Ishikawa (cell line): ENCODE measurements around the gene PFN2.

ENCODE experiments used
- CEBPB ChIP-seq: IDR thresholded peaks from 2 replicates; pipeline ENCODE4 v1.6.1; 2012
- CREB1 ChIP-seq: IDR thresholded peaks from 2 replicates; pipeline ENCODE4 v1.6.1; 2012; ENCODE audit warnings: low read depth
- EGR1 ChIP-seq: IDR thresholded peaks from 2 replicates; pipeline ENCODE4 v1.6.1; 2012
- EP300 ChIP-seq: IDR thresholded peaks from 2 replicates; pipeline ENCODE4 v1.6.1; 2012; ENCODE audit warnings: borderline replicate concordance
- FOXM1 ChIP-seq: IDR thresholded peaks from 2 replicates; pipeline ENCODE4 v1.6.1; 2012; ENCODE audit warnings: low read depth, borderline replicate concordance
- MAX ChIP-seq: IDR thresholded peaks from 2 replicates; pipeline ENCODE4 v1.6.1; 2012
- NFIC ChIP-seq: IDR thresholded peaks from 2 replicates; pipeline ENCODE4 v1.6.1; 2012
- RAD21 ChIP-seq: IDR thresholded peaks from 2 replicates; pipeline ENCODE4 v1.6.1; 2012; ENCODE audit warnings: low read depth
- REST ChIP-seq: IDR thresholded peaks from 2 replicates; pipeline ENCODE4 v1.6.1; 2012; ENCODE audit warnings: low read depth, mild to moderate bottlenecking
- TAF1 ChIP-seq: IDR thresholded peaks from 2 replicates; pipeline ENCODE4 v1.6.1; 2012; ENCODE audit warnings: low read depth, mild to moderate bottlenecking
- TCF12 ChIP-seq: IDR thresholded peaks from 2 replicates; pipeline ENCODE4 v1.6.1; 2012; ENCODE audit warnings: low read depth
- TEAD4 ChIP-seq: IDR thresholded peaks from 2 replicates; pipeline ENCODE4 v1.6.1; 2012
- USF1 ChIP-seq: IDR thresholded peaks from 2 replicates; pipeline ENCODE4 v1.6.1; 2012
- YY1 ChIP-seq: IDR thresholded peaks from 2 replicates; pipeline ENCODE4 v1.6.1; 2012; ENCODE audit warnings: low read depth
- ZBTB7A ChIP-seq: IDR thresholded peaks from 2 replicates; pipeline ENCODE4 v1.6.1; 2012; ENCODE audit warnings: low read depth

The PFN2 gene

GRCh38 chr3:149955449-149955848, 15.2 kb downstream of the PFN2 start:
- TF ChIP-seq TAF1: no peak
- no peak for TF ChIP-seq YY1
- TF ChIP-seq EP300: no peak
- no peak for TF ChIP-seq REST
- no peak for TF ChIP-seq MAX
- no peak for TF ChIP-seq ZBTB7A
- TF ChIP-seq CREB1: no peak
- no peak for TF ChIP-seq USF1
- TF ChIP-seq CEBPB: no peak
- TF ChIP-seq RAD21: no peak
- no peak for TF ChIP-seq EGR1
- no peak for TF ChIP-seq NFIC
- TF ChIP-seq TCF12: no peak
- TF ChIP-seq FOXM1: no peak
- no peak for TF ChIP-seq TEAD4

- TF ChIP-seq RAD21: no peak
- no peak for TF ChIP-seq TCF12
- no peak for TF ChIP-seq NFIC
- no peak for TF ChIP-seq ZBTB7A
- TF ChIP-seq USF1: no peak
- TF ChIP-seq EP300: no peak
- TF ChIP-seq CEBPB: no peak
- no peak for TF ChIP-seq CREB1
- no peak for TF ChIP-seq FOXM1
- no peak for TF ChIP-seq TEAD4
- TF ChIP-seq REST: no peak
- no peak for TF ChIP-seq YY1
- TF ChIP-seq MAX: no peak
- TF ChIP-seq TAF1: no peak
- no peak for TF ChIP-seq EGR1
These were observed 15.9 kb downstream of the PFN2 start for GRCh38 chr3:149954812-149955211.

- TF ChIP-seq EGR1: no peak
- TF ChIP-seq TCF12: no peak
- no peak for TF ChIP-seq MAX
- TF ChIP-seq YY1: no peak
- no peak for TF ChIP-seq CEBPB
- TF ChIP-seq NFIC: no peak
- TF ChIP-seq RAD21: no peak
- TF ChIP-seq USF1: no peak
- no peak for TF ChIP-seq FOXM1
- TF ChIP-seq TAF1: no peak
- TF ChIP-seq EP300: no peak
- TF ChIP-seq ZBTB7A: no peak
- TF ChIP-seq REST: no peak
- no peak for TF ChIP-seq CREB1
- TF ChIP-seq TEAD4: no peak
These were observed 21.5 kb downstream of the PFN2 start for GRCh38 chr3:149949181-149949580.

GRCh38 chr3:149947231-149947630, 23.5 kb downstream of the PFN2 start:
- TF ChIP-seq EP300 (no peak), TAF1 (no peak), YY1 (no peak), CEBPB (no peak), MAX (no peak)
